Ovary (tissue), 9 donors: Measurements from ENCODE around the gene ADAM10. TPM values are rescaled to one million over a fixed set of nuclear protein-coding genes. Genes with fewer than 3 reads are reported as not detected.

Experiments
- DNase-seq, 5 donors: peaks; one replicate each; pipeline ENCODE4 v3.0.0-alpha.2; 2019 to 2020
- H3K27ac ChIP-seq, 2 donors: fragments of 200-600 bp; one replicate each; pipeline versions ENCODE4 v1.5.1 to v1.8.0; 2019 to 2022
- H3K27me3 ChIP-seq: fragments of 200-600 bp; one replicate; pipeline ENCODE4 v1.8.0; 2022
- H3K36me3 ChIP-seq: fragments of 200-600 bp; sonication (generic); one replicate; pipeline ENCODE4 v1.5.1; 2019
- H3K4me1 ChIP-seq: one replicate; pipeline ENCODE4 v1.8.1; 2013; ENCODE audit warnings: mild to moderate bottlenecking, moderate library complexity; ENCODE audit not compliant: insufficient read depth
- H3K4me3 ChIP-seq: fragments of 200-600 bp; sonication (generic); one replicate; pipeline ENCODE4 v1.5.1; 2017
- H3K9me3 ChIP-seq, 2 donors: fragments of 200-600 bp in 1 of 2; sonication (generic) in 1 of 2; one replicate each; pipeline versions ENCODE4 v1.5.1 to v1.8.1; 2013 to 2019; ENCODE audit warnings: mild to moderate bottlenecking in 1 of 2, moderate library complexity in 1 of 2
- EP300 ChIP-seq: sonication (generic); formaldehyde crosslinking; IDR thresholded peaks from one replicate; pipeline ENCODE4 v1.6.1; 2017; ENCODE audit warnings: antibody characterized with exemption
- POLR2A ChIP-seq: fragments of 450-650 bp; IDR thresholded peaks from one replicate; pipeline ENCODE4 v1.6.1; 2017; ENCODE audit warnings: antibody characterized with exemption, mild to moderate bottlenecking, moderate library complexity
- WGBS, 3 donors: extraction: QIAGEN DNeasy Blood & Tissue Kit in 1 of 3; methylation state at CpG; one replicate each; pipeline versions ENCODE4 v1.1.5 to v1.1.7; 2013 to 2017; 5-methylcytosine and 5-hydroxymethylcytosine counted together
- intact Hi-C, 4 donors: fragments of 100-400 bp; cut with DNase I; formaldehyde crosslinking; loops; one replicate each; pipeline versions ENCODE4 v1.11.0 to v1.15.1; 2022 to 2023
- polyA plus RNA-seq, 2 donors: library from polyadenylated mRNA; stranded (reverse); fragments of 200-250 nt in 1 of 2; fragments of 350-450 nt in 1 of 2; fragmentation: Illumina TruSeq in 1 of 2; extraction: RNeasy Lipid Tissue Mini Kit (QIAGEN cat#74804) in 1 of 2; gene quantifications; one replicate each; pipeline ENCODE4 v1.2.3, GENCODE V29; 2013 to 2014
- total RNA-seq, 7 donors: library from RNA; depleted of rRNA in 2 of 7; stranded (reverse); fragments of >200 nt in 2 of 7; fragmentation: NEBNext Ultra II Directional in 3 of 7; extraction: Animal tissue kit (Norgen Biotek cat#: 25700) in 3 of 7; gene quantifications; one replicate each; pipeline versions ENCODE4 v1.1.0 to v1.2.4, GENCODE V29; 2016 to 2023
- TF ChIP-seq, protein P1 (sequence below), 3 donors: fragments of 450-650 bp in 2 of 3; fragments of 200-600 bp in 1 of 3; IDR thresholded peaks; one replicate each; pipeline versions ENCODE4 v1.5.1 to v1.8.0; 2016 to 2022; ENCODE audit warnings: antibody characterized with exemption in 3 of 3, mild to moderate bottlenecking in 1 of 3
- donor health status: DM: no; HTN: no; CAD: no; lungs with moderate emphysema.
- donor health status: DM: no; HTN: no; CAD: no.
- donor health status: Bipolar disorder and iron deficiency.
- donor health status: DM: yes; HTN: yes; CAD: no.
- donor health status: DM: no; HTN: no; CAD: no.
- donor health status: DM: yes; HTN: yes; CAD: no.

ADAM10 gene
- total and polyA plus RNA-seq, 9 donors, result 23.2 to 86.4 (median 63.0) TPM

DNA sequence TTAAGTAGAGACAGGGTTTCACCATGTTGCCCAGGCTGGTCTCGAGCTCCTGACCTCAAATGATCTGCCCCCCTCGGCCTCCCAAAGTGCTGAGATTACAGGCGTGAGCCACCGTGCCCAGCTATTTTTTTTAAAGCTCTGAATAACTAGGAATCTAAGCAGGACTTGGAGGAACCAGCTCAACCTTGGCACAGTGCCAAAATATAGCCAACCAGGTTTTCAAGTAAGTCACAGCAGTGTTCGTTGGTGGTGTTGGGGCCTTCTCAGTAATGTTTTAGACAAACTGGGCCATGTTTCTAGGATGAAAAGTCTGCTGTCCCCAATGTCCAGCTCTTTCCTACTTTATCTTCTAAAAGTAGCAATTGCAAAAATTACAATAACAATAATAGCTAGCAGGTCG lies 6.4 kb upstream of the ADAM10 start:
- Histone ChIP-seq H3K36me3 (no peaks in the 10 kb centered on the region), H3K27me3 (no peaks in the 10 kb centered on the region), H3K27ac (no peak overlapping the region), H3K4me3 (no peak overlapping the region), H3K4me1 (no peaks in the 10 kb centered on the region), H3K9me3 (no peaks in the 10 kb centered on the region)
- intact Hi-C loops, result no loop called here
- WGBS, 3 donors, result 61 to 64% (median 64%) methylated on average over 6 of the region's 6 CpGs
- TF ChIP-seq EP300, result no peak
- TF ChIP-seq POLR2A, result no peak
- TF ChIP-seq, protein P1, sequence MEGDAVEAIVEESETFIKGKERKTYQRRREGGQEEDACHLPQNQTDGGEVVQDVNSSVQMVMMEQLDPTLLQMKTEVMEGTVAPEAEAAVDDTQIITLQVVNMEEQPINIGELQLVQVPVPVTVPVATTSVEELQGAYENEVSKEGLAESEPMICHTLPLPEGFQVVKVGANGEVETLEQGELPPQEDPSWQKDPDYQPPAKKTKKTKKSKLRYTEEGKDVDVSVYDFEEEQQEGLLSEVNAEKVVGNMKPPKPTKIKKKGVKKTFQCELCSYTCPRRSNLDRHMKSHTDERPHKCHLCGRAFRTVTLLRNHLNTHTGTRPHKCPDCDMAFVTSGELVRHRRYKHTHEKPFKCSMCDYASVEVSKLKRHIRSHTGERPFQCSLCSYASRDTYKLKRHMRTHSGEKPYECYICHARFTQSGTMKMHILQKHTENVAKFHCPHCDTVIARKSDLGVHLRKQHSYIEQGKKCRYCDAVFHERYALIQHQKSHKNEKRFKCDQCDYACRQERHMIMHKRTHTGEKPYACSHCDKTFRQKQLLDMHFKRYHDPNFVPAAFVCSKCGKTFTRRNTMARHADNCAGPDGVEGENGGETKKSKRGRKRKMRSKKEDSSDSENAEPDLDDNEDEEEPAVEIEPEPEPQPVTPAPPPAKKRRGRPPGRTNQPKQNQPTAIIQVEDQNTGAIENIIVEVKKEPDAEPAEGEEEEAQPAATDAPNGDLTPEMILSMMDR (IDR thresholded peaks at IDR 0.05), result no peak
- no peak for DNase-seq

GRCh38 chr15:58755350-58755749 lies 5.8 kb upstream of the ADAM10 start:
- H3K4me1 ChIP-seq, result no peaks in the 10 kb centered on the region
- no peak overlapping the region for H3K4me3 ChIP-seq
- TF ChIP-seq EP300, result no peak
- no peak for TF ChIP-seq POLR2A
- TF ChIP-seq, protein P1 (IDR thresholded peaks at IDR 0.05), result no peak
- no peaks in the 10 kb centered on the region for H3K27me3 ChIP-seq
- H3K36me3 ChIP-seq, result no peaks in the 10 kb centered on the region
- intact Hi-C loops, result no loop called here
- no peak overlapping the region for H3K27ac ChIP-seq
- DNase-seq, result no peak
- WGBS, 3 donors, result 94 to 97% (median 94%) methylated on average over 3 of the region's 3 CpGs
- H3K9me3 ChIP-seq, result no peaks in the 10 kb centered on the region

GRCh38 chr15:58752716-58753115 lies 3.2 kb upstream of the ADAM10 start:
- Histone ChIP-seq H3K27me3 (no peaks in the 10 kb centered on the region), H3K9me3 (no peaks in the 10 kb centered on the region), H3K36me3 (no peaks in the 10 kb centered on the region), H3K27ac (no peak overlapping the region), H3K4me3 (no peak overlapping the region), H3K4me1 (no peaks in the 10 kb centered on the region)
- WGBS, 3 donors, result 76 to 80% (median 78%) methylated on average over 3 of the region's 3 CpGs
- DNase-seq, result no peak
- intact Hi-C loops, result no loop called here
- no peak for TF ChIP-seq EP300
- TF ChIP-seq, protein P1 (IDR thresholded peaks at IDR 0.05), result no peak
- no peak for TF ChIP-seq POLR2A

DNA sequence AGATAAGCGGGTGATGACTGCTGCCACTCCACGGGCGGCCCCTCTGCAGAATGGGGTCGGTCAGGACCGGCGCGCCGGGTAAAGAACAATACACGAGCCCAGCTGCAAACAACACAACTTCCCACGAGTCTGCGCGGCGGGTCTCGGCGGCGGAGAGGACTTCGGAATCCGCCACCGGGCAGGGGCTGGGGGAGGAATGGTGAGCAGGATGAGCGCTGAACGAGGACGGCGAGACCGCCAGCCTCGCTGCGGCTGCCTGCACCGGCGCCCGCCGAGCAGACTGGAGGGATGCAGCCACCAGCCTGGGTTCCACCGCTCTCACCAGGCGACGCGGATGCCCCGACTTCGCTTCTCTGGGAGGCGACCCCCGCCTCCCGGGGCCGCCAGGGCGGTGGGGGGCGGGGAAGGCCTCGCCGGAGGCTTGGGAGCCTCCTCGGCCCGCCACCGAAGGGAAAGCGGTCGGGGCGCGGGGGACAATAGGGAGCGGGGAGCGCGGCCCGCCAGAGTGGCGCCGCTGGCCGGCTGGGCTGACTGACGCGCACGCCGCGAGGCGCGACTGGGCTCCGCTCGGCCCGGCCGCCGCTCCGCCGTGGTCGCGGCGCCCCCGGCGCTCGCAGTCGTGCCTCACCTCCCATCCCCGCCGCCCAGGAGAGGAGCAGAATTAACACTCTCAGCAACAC lies 515 bp downstream of the ADAM10 start:
- TF ChIP-seq POLR2A, result peak; percentile 11
- TF ChIP-seq, protein P1 (IDR thresholded peaks at IDR 0.05), result no peak
- Histone ChIP-seq H3K27ac (peak overlapping the region; percentile 89 to 92), H3K9me3 (no peaks in the 10 kb centered on the region), H3K36me3 (no peaks in the 10 kb centered on the region), H3K4me1 (peaks cover 2% of the 10 kb centered on the region), H3K27me3 (no peaks in the 10 kb centered on the region), H3K4me3 (peak overlapping the region; percentile 97)
- WGBS, 3 donors, result 0 to 1% (median 1%) methylated on average over 46 to 81 of the region's 81 CpGs
- peak; percentile 48 to 69 (median 52) for DNase-seq
- intact Hi-C loops, result no loop called here
